ENCODE data around the gene PUSL1. TPM values are rescaled to one million over a fixed set of nuclear protein-coding genes. Genes with fewer than 3 reads are reported as not detected.

Gene PUSL1
- total RNA-seq, 1 donor from 2014 or later, result 10.4 TPM

GRCh38 chr1:1322952-1323351 lies 14.6 kb downstream of the PUSL1 start:
- H3K4me3 ChIP-seq, result peak overlapping the region; percentile 89
- no peaks in the 10 kb centered on the region for H3K9me3 ChIP-seq (replicated peaks)
- DNase-seq, result no peak
- no peak for TF ChIP-seq CTCF (IDR thresholded peaks at IDR 0.05; ENCODE audit: borderline replicate concordance)
- intact Hi-C loops (cut with micrococcal nuclease), result no loop called here
- H3K27me3 ChIP-seq (ENCODE audit: low read depth), result no peaks in the 10 kb centered on the region
- H3K27ac ChIP-seq (replicated peaks), result no peak overlapping the region
- peaks cover 49% of the 10 kb centered on the region for H3K36me3 ChIP-seq
- peaks cover 92% of the 10 kb centered on the region for H3K4me1 ChIP-seq

- intact Hi-C loops (cut with micrococcal nuclease), result no loop called here
- H3K9me3 ChIP-seq (replicated peaks), result no peaks in the 10 kb centered on the region
- no peak for TF ChIP-seq CTCF (IDR thresholded peaks at IDR 0.05; ENCODE audit: borderline replicate concordance)
- peaks cover 91% of the 10 kb centered on the region for H3K4me1 ChIP-seq
- peak overlapping the region; percentile 89 for H3K4me3 ChIP-seq
- DNase-seq, result no peak
- H3K36me3 ChIP-seq, result peaks cover 48% of the 10 kb centered on the region
- no peaks in the 10 kb centered on the region for H3K27me3 ChIP-seq (ENCODE audit: low read depth)
- peak overlapping the region; percentile 98 for H3K27ac ChIP-seq (replicated peaks)
These were observed 15.7 kb downstream of the PUSL1 start for GRCh38 chr1:1324084-1324523.

- H3K27ac ChIP-seq (replicated peaks), result peak within 1 kb of the TSS; percentile 98
- no peaks in the 10 kb centered on the region for H3K27me3 ChIP-seq (ENCODE audit: low read depth)
- peaks cover 42% of the 10 kb centered on the region for H3K36me3 ChIP-seq
- peaks cover 85% of the 10 kb centered on the region for H3K4me1 ChIP-seq
- TF ChIP-seq CTCF (IDR thresholded peaks at IDR 0.05; ENCODE audit: borderline replicate concordance), result no peak
- DNase-seq, result peak; percentile 94
- peak within 1 kb of the TSS; percentile 89 for H3K4me3 ChIP-seq
- intact Hi-C loops (cut with micrococcal nuclease), result no loop called here
- H3K9me3 ChIP-seq (replicated peaks), result no peaks in the 10 kb centered on the region
These were observed 16.3 kb downstream of the PUSL1 start, which contains the start of the genes CPTP and INTS11 for GRCh38 chr1:1324524-1325287. Gene CPTP, plus strand, starts transcription at chr1:1324802. Its CDS starts 2,109 bp downstream, at chr1:1326911. Gene INTS11, minus strand, starts transcription at chr1:1324660. Its CDS starts 52 bp downstream, at chr1:1324608.

- DNase-seq, result peak; percentile 75
- H3K27ac ChIP-seq (replicated peaks), result peak overlapping the region; percentile 98
- H3K27me3 ChIP-seq (ENCODE audit: low read depth), result no peaks in the 10 kb centered on the region
- peaks cover 34% of the 10 kb centered on the region for H3K36me3 ChIP-seq
- intact Hi-C loops (cut with micrococcal nuclease), result no loop called here
- peak overlapping the region; percentile 89 for H3K4me3 ChIP-seq
- peaks cover 86% of the 10 kb centered on the region for H3K4me1 ChIP-seq
- no peak for TF ChIP-seq CTCF (IDR thresholded peaks at IDR 0.05; ENCODE audit: borderline replicate concordance)
- no peaks in the 10 kb centered on the region for H3K9me3 ChIP-seq (replicated peaks)
These were observed 17.1 kb downstream of the PUSL1 start for GRCh38 chr1:1325288-1326074.

GRCh38 chr1:1326075-1326605 lies 17.7 kb downstream of the PUSL1 start:
- Histone ChIP-seq H3K9me3 (replicated peaks) (no peaks in the 10 kb centered on the region), H3K27me3 (ENCODE audit: low read depth) (no peaks in the 10 kb centered on the region), H3K4me1 (peaks cover 86% of the 10 kb centered on the region), H3K36me3 (peaks cover 30% of the 10 kb centered on the region), H3K4me3 (peak overlapping the region; percentile 89), H3K27ac (replicated peaks) (peak overlapping the region; percentile 98)
- TF ChIP-seq CTCF (IDR thresholded peaks at IDR 0.05; ENCODE audit: borderline replicate concordance), result no peak
- intact Hi-C loops (cut with micrococcal nuclease), result no loop called here
- no peak for DNase-seq

All from left ventricle myocardium inferior (tissue), 1 donor.